PC-9 (cell line): ENCODE measurements around the gene AGTR1. TPM values are rescaled to one million over a fixed set of nuclear protein-coding genes. Genes with fewer than 3 reads are reported as not detected.

Experiments
- BruUV-seq: library from RNA; stranded (reverse); fragments of 400-500 nt; replicated peaks from 2 replicates; lab custom pipeline; 2021; lab: Mats Ljungman, UMichigan
- CTCF ChIA-PET: fragments of 300-600 bp; sonication (Branson Sonifier 250); formaldehyde crosslinking; loops from one replicate; lab custom pipeline; 2022; ENCODE audit warnings: antibody characterized with exemption; lab: Charles Lee
- POLR2A ChIA-PET: fragments of 300-600 bp; sonication (Branson Sonifier 250); formaldehyde crosslinking; loops from one replicate; lab custom pipeline; 2022; ENCODE audit warnings: antibody characterized with exemption; ENCODE audit not compliant: unreplicated experiment; lab: Charles Lee
- DNase-seq, 2 experiments: peaks; one replicate each; pipeline versions ENCODE4 v3.0.0 to v3.0.0-alpha.2; 2015 to 2022; ENCODE audit warnings: mixed read lengths in 1 of 2
- H2AFZ ChIP-seq: fragments of 200-600 bp; sonication (generic); 2 replicates; pipeline ENCODE4 v1.8.1; 2017; ENCODE audit warnings: antibody characterized with exemption
- H3F3A ChIP-seq: fragments of 200-600 bp; sonication (generic); 2 replicates; pipeline ENCODE4 v1.8.1; 2017; ENCODE audit warnings: antibody characterized with exemption, mild to moderate bottlenecking, low read depth; ENCODE audit not compliant: insufficient read depth
- H3K27ac ChIP-seq: fragments of 200-600 bp; sonication (generic); 2 replicates; pipeline ENCODE4 v1.6.1; 2016; ENCODE audit warnings: mixed run types
- H3K27me3 ChIP-seq: fragments of 200-600 bp; sonication (generic); 2 replicates; pipeline ENCODE4 v1.6.1; 2016; ENCODE audit warnings: low read depth, mixed run types; ENCODE audit not compliant: insufficient read depth
- H3K36me3 ChIP-seq: fragments of 200-600 bp; sonication (generic); 2 replicates; pipeline ENCODE4 v1.6.1; 2016; ENCODE audit warnings: low read depth, mixed run types
- H3K4me1 ChIP-seq: fragments of 200-600 bp; sonication (generic); replicated peaks from 2 replicates; pipeline ENCODE4 v1.6.1; 2016; ENCODE audit warnings: mixed run types; ENCODE audit not compliant: insufficient read depth
- H3K4me2 ChIP-seq: fragments of 200-600 bp; sonication (generic); 2 replicates; pipeline ENCODE4 v1.6.1; 2017; ENCODE audit warnings: mixed run types
- H3K4me3 ChIP-seq: fragments of 200-600 bp; sonication (generic); 2 replicates; pipeline ENCODE4 v1.6.1; 2016; ENCODE audit warnings: mixed run types
- H3K79me2 ChIP-seq: fragments of 200-600 bp; sonication (generic); 2 replicates; pipeline ENCODE4 v1.6.1; 2017; ENCODE audit warnings: low read depth, mixed run types
- H3K9me2 ChIP-seq: fragments of 200-600 bp; sonication (generic); 2 replicates; pipeline ENCODE4 v1.8.1; 2017; ENCODE audit warnings: mild to moderate bottlenecking; ENCODE audit not compliant: insufficient read depth
- H3K9me3 ChIP-seq: fragments of 200-600 bp; sonication (generic); 2 replicates; pipeline ENCODE4 v1.8.1; 2016; ENCODE audit warnings: low read depth; ENCODE audit not compliant: insufficient read depth
- H4K20me1 ChIP-seq: fragments of 200-600 bp; sonication (generic); 2 replicates; pipeline ENCODE4 v1.8.1; 2017; ENCODE audit not compliant: insufficient read depth
- CTCF ChIP-seq: fragments of 200-600 bp; sonication (generic); conservative IDR thresholded peaks from 2 replicates; pipeline ENCODE4 v1.6.1; 2017; ENCODE audit warnings: mixed run types, antibody characterized with exemption, mild to moderate bottlenecking, moderate library complexity
- EZH2 ChIP-seq: fragments of 200-600 bp; sonication (generic); IDR thresholded peaks from 2 replicates; pipeline ENCODE4 v1.8.0; 2017; ENCODE audit warnings: antibody characterized with exemption, low read depth
- intact Hi-C: fragments of 100-400 bp; cut with micrococcal nuclease; formaldehyde crosslinking; loops from one replicate; pipeline ENCODE4 v1.10.0; 2022; ENCODE audit not compliant: unreplicated experiment
- total RNA-seq: library from RNA; stranded (reverse); gene quantifications from 2 replicates; pipeline ENCODE4 v1.2.3, GENCODE V29; 2021

Gene AGTR1
- total RNA-seq, 1 experiment from 2014 or later: not detected

GRCh38 chr3:148772361-148772760 is 74.7 kb downstream of the AGTR1 start:
- intact Hi-C loops: no loop called here
- H3K9me3 ChIP-seq: no peaks in the 10 kb centered on the region
- CTCF ChIA-PET: no interaction called here
- no peak overlapping the region for H3K4me3 ChIP-seq
- no peak overlapping the region for H2AFZ ChIP-seq
- H3K36me3 ChIP-seq: no peaks in the 10 kb centered on the region
- H3K79me2 ChIP-seq: no peaks in the 10 kb centered on the region
- H3F3A ChIP-seq: no peaks in the 10 kb centered on the region
- no peak for DNase-seq
- H3K4me1 ChIP-seq: no peaks in the 10 kb centered on the region
- H3K27me3 ChIP-seq: no peaks in the 10 kb centered on the region
- POLR2A ChIA-PET: no interaction called here
- TF ChIP-seq CTCF: no peak
- no peak for TF ChIP-seq EZH2
- no peaks in the 10 kb centered on the region for H4K20me1 ChIP-seq
- H3K9me2 ChIP-seq: no peaks in the 10 kb centered on the region; the same call in none of the 2 replicates
- H3K27ac ChIP-seq: no peak overlapping the region
- no TSS peak for BruUV-seq
- no peak overlapping the region for H3K4me2 ChIP-seq

- no peaks in the 10 kb centered on the region for H4K20me1 ChIP-seq
- no peaks in the 10 kb centered on the region for H3K9me3 ChIP-seq
- no peak overlapping the region for H3K4me2 ChIP-seq
- no peaks in the 10 kb centered on the region for H3K4me1 ChIP-seq
- intact Hi-C loops: no loop called here
- no peaks in the 10 kb centered on the region; the same call in none of the 2 replicates for H3K9me2 ChIP-seq
- H3K36me3 ChIP-seq: no peaks in the 10 kb centered on the region
- H3K79me2 ChIP-seq: no peaks in the 10 kb centered on the region
- H3K27me3 ChIP-seq: no peaks in the 10 kb centered on the region
- DNase-seq: no peak
- H3F3A ChIP-seq: no peaks in the 10 kb centered on the region
- H3K4me3 ChIP-seq: no peak overlapping the region
- H3K27ac ChIP-seq: no peak overlapping the region
- H2AFZ ChIP-seq: no peak overlapping the region
- TF ChIP-seq CTCF (no peak), EZH2 (no peak)
- CTCF ChIA-PET: no interaction called here
- no TSS peak for BruUV-seq
- POLR2A ChIA-PET: no interaction called here
Measured at GRCh38 chr3:148772835-148773234, 75.1 kb downstream of the AGTR1 start.

- Histone ChIP-seq H3K4me1 (no peaks in the 10 kb centered on the region), H3K4me2 (no peak overlapping the region), H3K36me3 (no peaks in the 10 kb centered on the region), H3K79me2 (no peaks in the 10 kb centered on the region), H3K27me3 (no peaks in the 10 kb centered on the region), H3K9me2 (no peaks in the 10 kb centered on the region; the same call in 1 of the 2 replicates), H2AFZ (no peak overlapping the region), H3K9me3 (no peaks in the 10 kb centered on the region), H3K4me3 (no peak overlapping the region), H3K27ac (no peak overlapping the region), H3F3A (no peaks in the 10 kb centered on the region), H4K20me1 (no peaks in the 10 kb centered on the region)
- ChIA-PET POLR2A (no interaction called here), CTCF (no interaction called here)
- intact Hi-C loops: no loop called here
- no peak for DNase-seq
- no TSS peak for BruUV-seq
- TF ChIP-seq EZH2: no peak
- TF ChIP-seq CTCF: no peak
Measured at GRCh38 chr3:148773805-148774204, 76.1 kb downstream of the AGTR1 start.
